Neural cell (in vitro differentiated cells): Measurements from ENCODE around the gene PTH1R. TPM values are rescaled to one million over a fixed set of nuclear protein-coding genes. Genes with fewer than 3 reads are reported as not detected.

Experiments
- H2AFZ ChIP-seq: fragments of 200-600, 300-800 bp; sonication (generic), shearing (Covaris generic); 2 replicates; pipeline ENCODE4 v1.6.0; 2014; ENCODE audit warnings: low read depth, mild to moderate bottlenecking, antibody characterized with exemption, low read length, moderate library complexity
- H3F3A ChIP-seq: fragments of 200-600 bp; shearing (Covaris generic); 2 replicates; pipeline ENCODE4 v1.6.1; 2016; ENCODE audit warnings: mild to moderate bottlenecking, moderate library complexity, mixed read lengths, antibody characterized with exemption, low read length; ENCODE audit not compliant: insufficient read depth, poor library complexity, severe bottlenecking
- H3K27ac ChIP-seq: fragments of 200-600, 300-800 bp; sonication (generic), shearing (Covaris generic); 2 replicates; pipeline ENCODE4 v1.5.1; 2014; ENCODE audit warnings: mild to moderate bottlenecking, low read length, moderate library complexity
- H3K27me3 ChIP-seq: fragments of 300-800, 200-600 bp; sonication (generic), shearing (Covaris generic); 2 replicates; pipeline ENCODE4 v1.6.0; 2014; ENCODE audit warnings: mild to moderate bottlenecking, low read depth, low read length, moderate library complexity; ENCODE audit not compliant: insufficient read depth
- H3K36me3 ChIP-seq: fragments of 300-800, 200-600 bp; sonication (generic), shearing (Covaris generic); 2 replicates; pipeline ENCODE4 v1.5.1; 2014; ENCODE audit warnings: mild to moderate bottlenecking, antibody characterized with exemption, low read length, moderate library complexity; ENCODE audit not compliant: insufficient read depth
- H3K4me2 ChIP-seq: fragments of 300-800, 200-600 bp; sonication (generic), shearing (Covaris generic); 2 replicates; pipeline ENCODE4 v1.6.0; 2014; ENCODE audit warnings: mild to moderate bottlenecking, low read length
- H3K4me3 ChIP-seq: fragments of 300-800, 200-600 bp; sonication (generic), shearing (Covaris generic); 2 replicates; pipeline ENCODE4 v1.5.1; 2014; ENCODE audit warnings: mild to moderate bottlenecking, low read length, moderate library complexity
- H3K79me2 ChIP-seq: fragments of 200-600 bp; shearing (Covaris generic); replicated peaks from 2 replicates; pipeline ENCODE4 v1.6.0; 2014; ENCODE audit warnings: mild to moderate bottlenecking, low read length, moderate library complexity; ENCODE audit not compliant: insufficient read depth
- H3K9ac ChIP-seq: fragments of 300-800, 200-600 bp; sonication (generic), shearing (Covaris generic); 2 replicates; pipeline ENCODE4 v1.6.1; 2016; ENCODE audit warnings: mild to moderate bottlenecking, low read length, mixed read lengths
- H3K9me2 ChIP-seq: fragments of 200-600 bp; shearing (Covaris generic); 2 replicates; pipeline ENCODE4 v1.6.1; 2016; ENCODE audit warnings: mild to moderate bottlenecking, low read length, mixed read lengths; ENCODE audit not compliant: insufficient read depth
- H3K9me3 ChIP-seq: fragments of 200-600, 300-800 bp; sonication (generic), shearing (Covaris generic); 2 replicates; pipeline ENCODE4 v1.6.1; 2016; ENCODE audit warnings: mild to moderate bottlenecking, mixed run types, low read length, moderate library complexity, mixed read lengths
- H4K20me1 ChIP-seq: fragments of 200-600 bp; shearing (Covaris generic); 2 replicates; pipeline ENCODE4 v1.6.1; 2016; ENCODE audit warnings: mild to moderate bottlenecking, mixed run types; ENCODE audit not compliant: insufficient read depth
- CTCF ChIP-seq: fragments of 450-650 bp; IDR thresholded peaks from 2 replicates; pipeline ENCODE4 v1.5.1; 2014; ENCODE audit warnings: antibody characterized with exemption, mild to moderate bottlenecking, moderate library complexity; ENCODE audit not compliant: poor library complexity, severe bottlenecking
- EP300 ChIP-seq: fragments of 450-650 bp; conservative IDR thresholded peaks from 2 replicates; pipeline ENCODE4 v1.6.1; 2014; ENCODE audit warnings: antibody characterized with exemption, mild to moderate bottlenecking, moderate library complexity; ENCODE audit not compliant: poor library complexity, severe bottlenecking
- EZH2 ChIP-seq: fragments of 200-600, 300-800 bp; shearing (Covaris generic), sonication (generic); IDR thresholded peaks from 2 replicates; pipeline ENCODE4 v1.6.1; 2014; ENCODE audit warnings: antibody characterized with exemption, low read length, borderline replicate concordance, mild to moderate bottlenecking; ENCODE audit not compliant: insufficient read depth, poor library complexity, severe bottlenecking
- MXI1 ChIP-seq: fragments of 450-650 bp; conservative IDR thresholded peaks from 2 replicates; pipeline ENCODE4 v1.6.1; 2014; ENCODE audit warnings: antibody characterized with exemption, mild to moderate bottlenecking; ENCODE audit not compliant: poor library complexity, severe bottlenecking
- POLR2AphosphoS5 ChIP-seq: IDR thresholded peaks from 2 replicates; pipeline ENCODE4 v1.6.1; 2012
- RAD21 ChIP-seq: fragments of 450-650 bp; conservative IDR thresholded peaks from 2 replicates; pipeline ENCODE4 v1.6.1; 2014; ENCODE audit warnings: antibody characterized with exemption, mild to moderate bottlenecking, moderate library complexity
- REST ChIP-seq: IDR thresholded peaks from 2 replicates; pipeline ENCODE4 v1.6.1; 2012; ENCODE audit warnings: borderline replicate concordance
- SMC3 ChIP-seq: fragments of 450-650 bp; conservative IDR thresholded peaks from 2 replicates; pipeline ENCODE4 v1.6.1; 2014; ENCODE audit warnings: antibody characterized with exemption, mild to moderate bottlenecking, moderate library complexity; ENCODE audit not compliant: poor library complexity
- TAF1 ChIP-seq: IDR thresholded peaks from 2 replicates; pipeline ENCODE4 v1.6.1; 2012; ENCODE audit warnings: low read depth
- polyA plus RNA-seq: library from polyadenylated mRNA; depleted of rRNA; stranded (reverse); fragments of >200 nt; gene quantifications from 2 replicates; pipeline ENCODE4 v1.2.3, GENCODE V29; 2014

PTH1R gene
- polyA plus RNA-seq, 1 donor from 2014 or later, result not detected

GRCh38 chr3:46895761-46896160 lies 18.2 kb downstream of the PTH1R start:
- Histone ChIP-seq H3K9me2 (no peaks in the 10 kb centered on the region), H3K79me2 (no peaks in the 10 kb centered on the region), H3K9me3 (no peaks in the 10 kb centered on the region), H3K27me3 (peaks cover 9% of the 10 kb centered on the region), H3K4me2 (no peak overlapping the region), H3F3A (no peaks in the 10 kb centered on the region), H3K9ac (no peak overlapping the region), H3K4me3 (no peak overlapping the region), H4K20me1 (no peaks in the 10 kb centered on the region), H2AFZ (no peak overlapping the region), H3K36me3 (no peaks in the 10 kb centered on the region), H3K27ac (no peak overlapping the region)
- no peak for TF ChIP-seq CTCF
- TF ChIP-seq POLR2AphosphoS5, result no peak
- TF ChIP-seq EP300, result no peak
- TF ChIP-seq TAF1, result no peak
- no peak for TF ChIP-seq EZH2
- TF ChIP-seq MXI1, result no peak
- TF ChIP-seq SMC3, result no peak
- TF ChIP-seq RAD21, result no peak
- TF ChIP-seq REST, result no peak

- no peaks in the 10 kb centered on the region for H3K9me2 ChIP-seq
- H2AFZ ChIP-seq, result no peak overlapping the region
- H3K27me3 ChIP-seq, result peaks cover 9% of the 10 kb centered on the region
- no peaks in the 10 kb centered on the region for H3K36me3 ChIP-seq
- no peaks in the 10 kb centered on the region for H4K20me1 ChIP-seq
- no peaks in the 10 kb centered on the region for H3F3A ChIP-seq
- TF ChIP-seq MXI1 (no peak), RAD21 (no peak), CTCF (no peak), SMC3 (no peak), REST (no peak), EP300 (no peak), TAF1 (no peak), EZH2 (no peak), POLR2AphosphoS5 (no peak)
- H3K79me2 ChIP-seq, result no peaks in the 10 kb centered on the region
- no peak overlapping the region for H3K4me2 ChIP-seq
- no peak overlapping the region for H3K9ac ChIP-seq
- no peak overlapping the region for H3K27ac ChIP-seq
- H3K4me3 ChIP-seq, result no peak overlapping the region
- no peaks in the 10 kb centered on the region for H3K9me3 ChIP-seq
These were observed 18.9 kb downstream of the PTH1R start for GRCh38 chr3:46896386-46896785.
